HEK293 (cell line): ENCODE measurements around the gene CBX1.

Experiments used
- BCL11A ChIP-seq: fragments of 450-650 bp; formaldehyde crosslinking; IDR thresholded peaks from 2 replicates; pipeline ENCODE4 v1.5.1; 2016; ENCODE audit warnings: low read depth, missing biosample characterization, missing genetic modification characterization
- EGR2 ChIP-seq: fragments of 450-650 bp; formaldehyde crosslinking; IDR thresholded peaks from 2 replicates; pipeline ENCODE4 v1.5.1; 2016; ENCODE audit warnings: low read depth, missing biosample characterization, missing genetic modification characterization
- KLF9 ChIP-seq: fragments of 450-650 bp; formaldehyde crosslinking; IDR thresholded peaks from 2 replicates; pipeline ENCODE4 v1.5.1; 2016; ENCODE audit warnings: missing biosample characterization, missing genetic modification characterization, low read depth
- RBAK ChIP-seq: fragments of 450-650 bp; formaldehyde crosslinking; IDR thresholded peaks from 2 replicates; pipeline ENCODE4 v1.5.1; 2016; ENCODE audit warnings: missing biosample characterization, missing genetic modification characterization
- SCRT2 ChIP-seq: fragments of 450-650 bp; formaldehyde crosslinking; IDR thresholded peaks from 2 replicates; pipeline ENCODE4 v1.5.1; 2016; ENCODE audit warnings: missing biosample characterization, missing genetic modification characterization
- SP7 ChIP-seq: fragments of 450-650 bp; formaldehyde crosslinking; IDR thresholded peaks from 2 replicates; pipeline ENCODE4 v1.5.1; 2016; ENCODE audit warnings: missing biosample characterization, missing genetic modification characterization
- ZBTB20 ChIP-seq: fragments of 450-650 bp; formaldehyde crosslinking; IDR thresholded peaks from 2 replicates; pipeline ENCODE4 v1.5.1; 2016; ENCODE audit warnings: missing biosample characterization, missing genetic modification characterization
- ZEB2 ChIP-seq: fragments of 450-650 bp; formaldehyde crosslinking; IDR thresholded peaks from 2 replicates; pipeline ENCODE4 v1.5.1; 2016; ENCODE audit warnings: missing biosample characterization, missing genetic modification characterization
- ZNF174 ChIP-seq: fragments of 450-650 bp; formaldehyde crosslinking; IDR thresholded peaks from 2 replicates; pipeline ENCODE4 v1.5.0; 2017; ENCODE audit warnings: missing biosample characterization, mild to moderate bottlenecking, missing genetic modification characterization
- ZNF175 ChIP-seq: fragments of 450-650 bp; formaldehyde crosslinking; IDR thresholded peaks from 2 replicates; pipeline ENCODE4 v1.5.1; 2016; ENCODE audit warnings: missing biosample characterization, missing genetic modification characterization
- ZNF184 ChIP-seq: fragments of 450-650 bp; IDR thresholded peaks from 2 replicates; pipeline ENCODE4 v1.5.1; 2018; ENCODE audit warnings: missing biosample characterization, mild to moderate bottlenecking, missing genetic modification characterization
- ZNF37A ChIP-seq: fragments of 450-650 bp; IDR thresholded peaks from 2 replicates; pipeline ENCODE4 v1.5.1; 2018; ENCODE audit warnings: missing biosample characterization, missing genetic modification characterization
- ZNF394 ChIP-seq: fragments of 450-650 bp; formaldehyde crosslinking; IDR thresholded peaks from 2 replicates; pipeline ENCODE4 v1.5.1; 2016; ENCODE audit warnings: missing biosample characterization, missing genetic modification characterization, mild to moderate bottlenecking, moderate library complexity, borderline replicate concordance
- ZNF530 ChIP-seq: fragments of 450-650 bp; formaldehyde crosslinking; IDR thresholded peaks from 2 replicates; pipeline ENCODE4 v1.5.1; 2016; ENCODE audit warnings: low read depth, missing biosample characterization, missing genetic modification characterization
- ZNF548 ChIP-seq: fragments of 450-650 bp; formaldehyde crosslinking; IDR thresholded peaks from 2 replicates; pipeline ENCODE4 v1.5.1; 2016; ENCODE audit warnings: missing biosample characterization, missing genetic modification characterization
- ZNF549 ChIP-seq: fragments of 450-650 bp; IDR thresholded peaks from 2 replicates; pipeline ENCODE4 v1.5.1; 2018; ENCODE audit warnings: missing biosample characterization, missing genetic modification characterization, mild to moderate bottlenecking, inconsistent platforms, moderate library complexity
- ZNF560 ChIP-seq: fragments of 450-650 bp; formaldehyde crosslinking; IDR thresholded peaks from 2 replicates; pipeline ENCODE4 v1.5.1; 2017; ENCODE audit warnings: missing biosample characterization, missing genetic modification characterization, borderline replicate concordance
- ZNF654 ChIP-seq: fragments of 450-650 bp; formaldehyde crosslinking; IDR thresholded peaks from 2 replicates; pipeline ENCODE4 v1.5.1; 2016; ENCODE audit warnings: low read depth, missing biosample characterization, missing genetic modification characterization
- ZNF670 ChIP-seq: fragments of 450-650 bp; formaldehyde crosslinking; IDR thresholded peaks from 2 replicates; pipeline ENCODE4 v1.5.1; 2016; ENCODE audit warnings: missing biosample characterization, missing genetic modification characterization, low read depth
- ZNF768 ChIP-seq: fragments of 450-650 bp; formaldehyde crosslinking; IDR thresholded peaks from 2 replicates; pipeline ENCODE4 v1.5.1; 2018; ENCODE audit warnings: missing biosample characterization, mild to moderate bottlenecking, missing genetic modification characterization
- ZSCAN16 ChIP-seq: fragments of 450-650 bp; formaldehyde crosslinking; IDR thresholded peaks from 2 replicates; pipeline ENCODE4 v1.5.1; 2016; ENCODE audit warnings: missing biosample characterization, missing genetic modification characterization
- ZSCAN30 ChIP-seq: fragments of 450-650 bp; IDR thresholded peaks from 2 replicates; pipeline ENCODE4 v1.5.1; 2018; ENCODE audit warnings: missing biosample characterization, mild to moderate bottlenecking, missing genetic modification characterization, moderate library complexity
- TF ChIP-seq, protein P1 (sequence below): fragments of 450-650 bp; IDR thresholded peaks from 2 replicates; pipeline ENCODE4 v1.5.1; 2018; ENCODE audit warnings: missing biosample characterization, mild to moderate bottlenecking, missing genetic modification characterization
- TF ChIP-seq, protein P2 (sequence below): fragments of 450-650 bp; formaldehyde crosslinking; IDR thresholded peaks from 2 replicates; pipeline ENCODE4 v1.5.1; 2016; ENCODE audit warnings: missing biosample characterization, missing genetic modification characterization
- TF ChIP-seq, protein P3 (sequence below): fragments of 450-650 bp; formaldehyde crosslinking; IDR thresholded peaks from 2 replicates; pipeline ENCODE4 v1.5.1; 2016; ENCODE audit warnings: missing biosample characterization, missing genetic modification characterization, borderline replicate concordance
- TF ChIP-seq, protein P4 (sequence below): fragments of 450-650 bp; formaldehyde crosslinking; IDR thresholded peaks from 2 replicates; pipeline ENCODE4 v1.5.1; 2016; ENCODE audit warnings: missing biosample characterization, missing genetic modification characterization
- TF ChIP-seq, protein P5 (sequence below): fragments of 450-650 bp; formaldehyde crosslinking; IDR thresholded peaks from 2 replicates; pipeline ENCODE4 v1.5.1; 2016; ENCODE audit warnings: missing biosample characterization, missing genetic modification characterization
- TF ChIP-seq, protein P6 (sequence below): fragments of 450-650 bp; formaldehyde crosslinking; IDR thresholded peaks from 2 replicates; pipeline ENCODE4 v1.5.1; 2017; ENCODE audit warnings: missing biosample characterization, mild to moderate bottlenecking, missing genetic modification characterization, moderate library complexity

The CBX1 gene

DNA sequence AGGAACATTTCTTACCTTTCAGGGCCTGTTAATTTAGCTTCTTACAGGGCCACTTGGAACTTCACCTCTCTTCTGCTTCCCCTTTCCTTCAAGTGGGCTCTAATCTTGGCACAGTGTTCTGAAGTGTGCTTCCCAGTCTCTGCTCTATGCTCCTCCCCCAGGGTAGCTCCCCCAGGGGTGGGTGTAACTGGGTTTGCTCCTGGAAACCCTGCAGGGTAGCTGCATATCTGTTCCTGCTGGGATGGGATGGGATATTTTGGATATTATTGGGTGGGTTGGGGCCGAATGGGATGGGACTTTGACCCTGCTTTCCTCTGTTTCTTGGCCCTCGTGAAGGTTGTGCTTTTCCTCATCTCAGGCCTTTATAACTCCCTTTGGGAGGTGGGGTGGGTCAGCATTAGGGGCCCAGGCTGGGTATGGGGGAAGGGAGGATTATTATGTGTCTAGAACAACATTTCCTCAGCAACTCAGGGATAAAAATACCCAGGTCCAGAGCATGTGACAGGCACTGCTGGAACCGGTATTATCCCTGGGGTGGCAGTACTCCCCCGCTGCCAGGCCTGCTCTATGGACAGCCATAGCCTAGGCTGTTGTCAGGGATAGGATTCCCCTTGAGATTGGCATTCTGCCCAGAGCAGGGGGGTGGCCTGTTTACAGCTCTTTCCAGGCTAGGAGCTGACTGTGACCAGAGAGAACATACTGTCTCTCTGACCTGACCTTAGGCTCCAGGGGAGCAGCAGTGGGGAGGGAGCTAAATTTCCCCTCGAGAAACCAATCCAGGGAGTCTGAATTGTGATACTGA, 48.1 kb downstream of the CBX1 start (continued):
- TF ChIP-seq, protein P1, sequence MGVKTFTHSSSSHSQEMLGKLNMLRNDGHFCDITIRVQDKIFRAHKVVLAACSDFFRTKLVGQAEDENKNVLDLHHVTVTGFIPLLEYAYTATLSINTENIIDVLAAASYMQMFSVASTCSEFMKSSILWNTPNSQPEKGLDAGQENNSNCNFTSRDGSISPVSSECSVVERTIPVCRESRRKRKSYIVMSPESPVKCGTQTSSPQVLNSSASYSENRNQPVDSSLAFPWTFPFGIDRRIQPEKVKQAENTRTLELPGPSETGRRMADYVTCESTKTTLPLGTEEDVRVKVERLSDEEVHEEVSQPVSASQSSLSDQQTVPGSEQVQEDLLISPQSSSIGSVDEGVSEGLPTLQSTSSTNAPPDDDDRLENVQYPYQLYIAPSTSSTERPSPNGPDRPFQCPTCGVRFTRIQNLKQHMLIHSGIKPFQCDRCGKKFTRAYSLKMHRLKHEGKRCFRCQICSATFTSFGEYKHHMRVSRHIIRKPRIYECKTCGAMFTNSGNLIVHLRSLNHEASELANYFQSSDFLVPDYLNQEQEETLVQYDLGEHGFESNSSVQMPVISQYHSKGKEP: peak; percentile 35; the same call in 1 of the 2 replicates
- TF ChIP-seq ZSCAN16 (tag by site-specific recombination): no peak
- no peak for TF ChIP-seq ZNF654 (tag by site-specific recombination)
- TF ChIP-seq ZNF530: no peak
- peak; percentile 58; the same call in 1 of the 2 replicates for TF ChIP-seq ZEB2 (tag by site-specific recombination)
- TF ChIP-seq, protein P2, sequence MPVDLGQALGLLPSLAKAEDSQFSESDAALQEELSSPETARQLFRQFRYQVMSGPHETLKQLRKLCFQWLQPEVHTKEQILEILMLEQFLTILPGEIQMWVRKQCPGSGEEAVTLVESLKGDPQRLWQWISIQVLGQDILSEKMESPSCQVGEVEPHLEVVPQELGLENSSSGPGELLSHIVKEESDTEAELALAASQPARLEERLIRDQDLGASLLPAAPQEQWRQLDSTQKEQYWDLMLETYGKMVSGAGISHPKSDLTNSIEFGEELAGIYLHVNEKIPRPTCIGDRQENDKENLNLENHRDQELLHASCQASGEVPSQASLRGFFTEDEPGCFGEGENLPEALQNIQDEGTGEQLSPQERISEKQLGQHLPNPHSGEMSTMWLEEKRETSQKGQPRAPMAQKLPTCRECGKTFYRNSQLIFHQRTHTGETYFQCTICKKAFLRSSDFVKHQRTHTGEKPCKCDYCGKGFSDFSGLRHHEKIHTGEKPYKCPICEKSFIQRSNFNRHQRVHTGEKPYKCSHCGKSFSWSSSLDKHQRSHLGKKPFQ (tag by site-specific recombination): no peak
- no peak for TF ChIP-seq ZNF548 (tag by site-specific recombination)
- TF ChIP-seq ZNF670: no peak
- TF ChIP-seq ZNF184 (tag by site-specific recombination): no peak
- TF ChIP-seq ZSCAN30: peak; percentile 15; the same call in 1 of the 2 replicates
- TF ChIP-seq ZNF37A (tag by site-specific recombination): no peak
- TF ChIP-seq SP7: no peak
- TF ChIP-seq BCL11A (tag by site-specific recombination): no peak
- TF ChIP-seq RBAK (tag by site-specific recombination): no peak
- TF ChIP-seq, protein P3, sequence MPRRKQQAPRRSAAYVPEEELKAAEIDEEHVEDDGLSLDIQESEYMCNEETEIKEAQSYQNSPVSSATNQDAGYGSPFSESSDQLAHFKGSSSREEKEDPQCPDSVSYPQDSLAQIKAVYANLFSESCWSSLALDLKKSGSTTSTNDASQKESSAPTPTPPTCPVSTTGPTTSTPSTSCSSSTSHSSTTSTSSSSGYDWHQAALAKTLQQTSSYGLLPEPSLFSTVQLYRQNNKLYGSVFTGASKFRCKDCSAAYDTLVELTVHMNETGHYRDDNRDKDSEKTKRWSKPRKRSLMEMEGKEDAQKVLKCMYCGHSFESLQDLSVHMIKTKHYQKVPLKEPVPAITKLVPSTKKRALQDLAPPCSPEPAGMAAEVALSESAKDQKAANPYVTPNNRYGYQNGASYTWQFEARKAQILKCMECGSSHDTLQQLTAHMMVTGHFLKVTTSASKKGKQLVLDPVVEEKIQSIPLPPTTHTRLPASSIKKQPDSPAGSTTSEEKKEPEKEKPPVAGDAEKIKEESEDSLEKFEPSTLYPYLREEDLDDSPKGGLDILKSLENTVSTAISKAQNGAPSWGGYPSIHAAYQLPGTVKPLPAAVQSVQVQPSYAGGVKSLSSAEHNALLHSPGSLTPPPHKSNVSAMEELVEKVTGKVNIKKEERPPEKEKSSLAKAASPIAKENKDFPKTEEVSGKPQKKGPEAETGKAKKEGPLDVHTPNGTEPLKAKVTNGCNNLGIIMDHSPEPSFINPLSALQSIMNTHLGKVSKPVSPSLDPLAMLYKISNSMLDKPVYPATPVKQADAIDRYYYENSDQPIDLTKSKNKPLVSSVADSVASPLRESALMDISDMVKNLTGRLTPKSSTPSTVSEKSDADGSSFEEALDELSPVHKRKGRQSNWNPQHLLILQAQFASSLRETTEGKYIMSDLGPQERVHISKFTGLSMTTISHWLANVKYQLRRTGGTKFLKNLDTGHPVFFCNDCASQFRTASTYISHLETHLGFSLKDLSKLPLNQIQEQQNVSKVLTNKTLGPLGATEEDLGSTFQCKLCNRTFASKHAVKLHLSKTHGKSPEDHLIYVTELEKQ (tag by site-specific recombination): no peak
- TF ChIP-seq, protein P4, sequence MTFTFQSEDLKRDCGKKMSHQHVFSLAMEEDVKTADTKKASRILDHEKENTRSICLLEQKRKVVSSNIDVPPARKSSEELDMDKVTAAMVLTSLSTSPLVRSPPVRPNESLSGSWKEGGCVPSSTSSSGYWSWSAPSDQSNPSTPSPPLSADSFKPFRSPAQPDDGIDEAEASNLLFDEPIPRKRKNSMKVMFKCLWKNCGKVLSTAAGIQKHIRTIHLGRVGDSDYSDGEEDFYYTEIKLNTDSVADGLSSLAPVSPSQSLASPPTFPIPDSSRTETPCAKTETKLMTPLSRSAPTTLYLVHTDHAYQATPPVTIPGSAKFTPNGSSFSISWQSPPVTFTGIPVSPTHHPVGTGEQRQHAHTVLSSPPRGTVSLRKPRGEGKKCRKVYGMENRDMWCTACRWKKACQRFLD (tag by site-specific recombination): no peak
- no peak for TF ChIP-seq ZNF560 (tag by site-specific recombination)
- TF ChIP-seq KLF9 (tag by site-specific recombination): peak; percentile 40; the same call in 1 of the 2 replicates
- peak; percentile 25; the same call in 1 of the 2 replicates for TF ChIP-seq EGR2
- TF ChIP-seq, protein P5, sequence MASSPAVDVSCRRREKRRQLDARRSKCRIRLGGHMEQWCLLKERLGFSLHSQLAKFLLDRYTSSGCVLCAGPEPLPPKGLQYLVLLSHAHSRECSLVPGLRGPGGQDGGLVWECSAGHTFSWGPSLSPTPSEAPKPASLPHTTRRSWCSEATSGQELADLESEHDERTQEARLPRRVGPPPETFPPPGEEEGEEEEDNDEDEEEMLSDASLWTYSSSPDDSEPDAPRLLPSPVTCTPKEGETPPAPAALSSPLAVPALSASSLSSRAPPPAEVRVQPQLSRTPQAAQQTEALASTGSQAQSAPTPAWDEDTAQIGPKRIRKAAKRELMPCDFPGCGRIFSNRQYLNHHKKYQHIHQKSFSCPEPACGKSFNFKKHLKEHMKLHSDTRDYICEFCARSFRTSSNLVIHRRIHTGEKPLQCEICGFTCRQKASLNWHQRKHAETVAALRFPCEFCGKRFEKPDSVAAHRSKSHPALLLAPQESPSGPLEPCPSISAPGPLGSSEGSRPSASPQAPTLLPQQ: no peak
- TF ChIP-seq ZNF768: no peak
- TF ChIP-seq SCRT2 (tag by site-specific recombination): no peak
- TF ChIP-seq ZNF174 (tag by site-specific recombination): no peak
- TF ChIP-seq, protein P6, sequence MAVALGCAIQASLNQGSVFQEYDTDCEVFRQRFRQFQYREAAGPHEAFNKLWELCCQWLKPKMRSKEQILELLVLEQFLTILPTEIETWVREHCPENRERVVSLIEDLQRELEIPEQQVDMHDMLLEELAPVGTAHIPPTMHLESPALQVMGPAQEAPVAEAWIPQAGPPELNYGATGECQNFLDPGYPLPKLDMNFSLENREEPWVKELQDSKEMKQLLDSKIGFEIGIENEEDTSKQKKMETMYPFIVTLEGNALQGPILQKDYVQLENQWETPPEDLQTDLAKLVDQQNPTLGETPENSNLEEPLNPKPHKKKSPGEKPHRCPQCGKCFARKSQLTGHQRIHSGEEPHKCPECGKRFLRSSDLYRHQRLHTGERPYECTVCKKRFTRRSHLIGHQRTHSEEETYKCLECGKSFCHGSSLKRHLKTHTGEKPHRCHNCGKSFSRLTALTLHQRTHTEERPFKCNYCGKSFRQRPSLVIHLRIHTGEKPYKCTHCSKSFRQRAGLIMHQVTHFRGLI: no peak
- no peak for TF ChIP-seq ZNF549 (tag by site-specific recombination)
- TF ChIP-seq ZBTB20 (tag by site-specific recombination): peak; percentile 77; the same call in 1 of the 2 replicates
- no peak for TF ChIP-seq ZNF394 (tag by site-specific recombination)
- no peak for TF ChIP-seq ZNF175 (tag by site-specific recombination)
